Activated CD4-positive, alpha-beta T cell treated with anti-CD3 and anti-CD28 coated beads for 36 hours (primary cell): ENCODE results near the gene CTNNA2. TPM values are rescaled to one million over a fixed set of nuclear protein-coding genes. Genes with fewer than 3 reads are reported as not detected.

Experiments
- ATAC-seq: fragments of 200-7000 bp; cut with Tn5 transposase; one replicate; pipeline ENCODE4 v1.10.0; 2021; ENCODE audit warnings: mild to moderate bottlenecking, moderate library complexity
- CTCF ChIA-PET: fragments of 350-600 bp; sonication (Branson Sonifier 250); formaldehyde crosslinking; loops from one replicate; lab custom pipeline; 2021; ENCODE audit warnings: antibody characterized with exemption; lab: Charles Lee
- POLR2A ChIA-PET: fragments of 350-600 bp; sonication (Branson Sonifier 250); formaldehyde crosslinking; loops from one replicate; lab custom pipeline; 2021; ENCODE audit warnings: antibody characterized with exemption, inconsistent platforms; lab: Charles Lee
- DNase-seq: peaks from one replicate; pipeline ENCODE4 v3.0.0-alpha.2; 2020
- H3K27ac Mint-ChIP-seq: one replicate; pipeline ENCODE4 v1.8.0; 2021; ENCODE audit warnings: mixed read lengths
- H3K27me3 Mint-ChIP-seq: one replicate; pipeline ENCODE4 v1.8.0; 2021; ENCODE audit warnings: mixed read lengths
- H3K36me3 Mint-ChIP-seq: one replicate; pipeline ENCODE4 v1.8.0; 2021; ENCODE audit warnings: low read depth, mixed read lengths
- H3K4me1 Mint-ChIP-seq: one replicate; pipeline ENCODE4 v1.8.0; 2021; ENCODE audit warnings: mixed read lengths
- H3K4me3 Mint-ChIP-seq: one replicate; pipeline ENCODE4 v1.8.0; 2021; ENCODE audit warnings: mild to moderate bottlenecking, moderate library complexity, mixed read lengths
- H3K9me3 Mint-ChIP-seq: one replicate; pipeline ENCODE4 v1.8.0; 2021; ENCODE audit warnings: low read depth, mixed read lengths
- intact Hi-C, 2 experiments: fragments of 100-400 bp; cut with DNase I in 1 of 2; cut with micrococcal nuclease in 1 of 2; formaldehyde crosslinking; loops; one replicate each; pipeline versions ENCODE4 v1.14.2 to v1.15.1; 2022 to 2024; cut with DNase I, micrococcal nuclease
- total RNA-seq, 2 experiments: library from RNA; stranded (reverse); gene quantifications; one replicate each; pipeline ENCODE4 v1.2.3, GENCODE V29; 2021

Gene CTNNA2
- total RNA-seq, 2 experiments from 2014 or later: not detected

GRCh38 chr2:80112790-80113189 lies 599.9 kb downstream of the CTNNA2 start:
- H3K4me1 Mint-ChIP-seq: no peaks in the 10 kb centered on the region
- intact Hi-C loops: no loop called here

GRCh38 chr2:80113399-80113798 lies 600.5 kb downstream of the CTNNA2 start:
- Mint-ChIP-seq H3K9me3 (peaks cover 10% of the 10 kb centered on the region), H3K27me3 (no peaks in the 10 kb centered on the region), H3K4me1 (no peaks in the 10 kb centered on the region), H3K27ac (no peak overlapping the region), H3K4me3 (no peak overlapping the region), H3K36me3 (no peaks in the 10 kb centered on the region)
- ChIA-PET POLR2A (no interaction called here), CTCF (no interaction called here)
- intact Hi-C loops: no loop called here
- ATAC-seq (no peak), DNase-seq (no peak)

More at GRCh38 chr2:80112790-80113189, 599.9 kb downstream of the CTNNA2 start:
- H3K27ac Mint-ChIP-seq: no peak overlapping the region
- CTCF ChIA-PET: no interaction called here
- DNase-seq (no peak), ATAC-seq (no peak)
- no peaks in the 10 kb centered on the region for H3K36me3 Mint-ChIP-seq
- no peaks in the 10 kb centered on the region for H3K27me3 Mint-ChIP-seq
- POLR2A ChIA-PET: no interaction called here
- peaks cover 10% of the 10 kb centered on the region for H3K9me3 Mint-ChIP-seq
- no peak overlapping the region for H3K4me3 Mint-ChIP-seq

- Mint-ChIP-seq H3K9me3 (peaks cover 6% of the 10 kb centered on the region), H3K4me3 (no peak overlapping the region), H3K27ac (no peak overlapping the region), H3K27me3 (no peaks in the 10 kb centered on the region), H3K4me1 (no peaks in the 10 kb centered on the region), H3K36me3 (no peaks in the 10 kb centered on the region)
- intact Hi-C loops: no loop called here
- DNase-seq: no peak
- CTCF ChIA-PET: no interaction called here
- POLR2A ChIA-PET: no interaction called here
- ATAC-seq: no peak
These were observed 602.0 kb downstream of the CTNNA2 start for GRCh38 chr2:80114812-80115211.

- intact Hi-C loops: no loop called here
- H3K9me3 Mint-ChIP-seq: no peaks in the 10 kb centered on the region
- no peak for ATAC-seq
- no peaks in the 10 kb centered on the region for H3K4me1 Mint-ChIP-seq
- no peak overlapping the region for H3K4me3 Mint-ChIP-seq
- H3K27me3 Mint-ChIP-seq: no peaks in the 10 kb centered on the region
- H3K27ac Mint-ChIP-seq: no peak overlapping the region
- CTCF ChIA-PET: no interaction called here
- DNase-seq: no peak
- no peaks in the 10 kb centered on the region for H3K36me3 Mint-ChIP-seq
- POLR2A ChIA-PET: no interaction called here
These were observed 604.5 kb downstream of the CTNNA2 start for GRCh38 chr2:80117401-80117800.

- POLR2A ChIA-PET: no interaction called here
- Mint-ChIP-seq H3K27ac (no peak overlapping the region), H3K9me3 (no peaks in the 10 kb centered on the region), H3K27me3 (no peaks in the 10 kb centered on the region), H3K4me1 (no peaks in the 10 kb centered on the region), H3K4me3 (no peak overlapping the region), H3K36me3 (no peaks in the 10 kb centered on the region)
- no peak for DNase-seq
- CTCF ChIA-PET: no interaction called here
- ATAC-seq: no peak
- intact Hi-C loops: no loop called here
These were observed 608.0 kb downstream of the CTNNA2 start for GRCh38 chr2:80120866-80121265.

- ChIA-PET POLR2A (no interaction called here), CTCF (no interaction called here)
- no peak for ATAC-seq
- H3K4me3 Mint-ChIP-seq: no peak overlapping the region
- H3K4me1 Mint-ChIP-seq: no peaks in the 10 kb centered on the region
- no peaks in the 10 kb centered on the region for H3K27me3 Mint-ChIP-seq
- no peak overlapping the region for H3K27ac Mint-ChIP-seq
- H3K36me3 Mint-ChIP-seq: no peaks in the 10 kb centered on the region
- intact Hi-C loops: no loop called here
- DNase-seq: no peak
- H3K9me3 Mint-ChIP-seq: no peaks in the 10 kb centered on the region
These were observed 609.8 kb downstream of the CTNNA2 start for GRCh38 chr2:80122675-80123074.

- ChIA-PET CTCF (no interaction called here), POLR2A (no interaction called here)
- H3K4me3 Mint-ChIP-seq: no peak overlapping the region
- intact Hi-C loops: no loop called here
- ATAC-seq (no peak), DNase-seq (no peak)
- H3K36me3 Mint-ChIP-seq: no peaks in the 10 kb centered on the region
- peaks cover 3% of the 10 kb centered on the region for H3K9me3 Mint-ChIP-seq
- no peaks in the 10 kb centered on the region for H3K4me1 Mint-ChIP-seq
- no peak overlapping the region for H3K27ac Mint-ChIP-seq
- H3K27me3 Mint-ChIP-seq: no peaks in the 10 kb centered on the region
These were observed 613.8 kb downstream of the CTNNA2 start for GRCh38 chr2:80126596-80127189.

- H3K27me3 Mint-ChIP-seq: no peaks in the 10 kb centered on the region
- POLR2A ChIA-PET: no interaction called here
These were observed 615.2 kb downstream of the CTNNA2 start for GRCh38 chr2:80128080-80128479.

GRCh38 chr2:80132281-80132680 lies 619.4 kb downstream of the CTNNA2 start:
- ATAC-seq (no peak), DNase-seq (no peak)
- no peak overlapping the region for H3K4me3 Mint-ChIP-seq
- intact Hi-C loops: no loop called here
- no peaks in the 10 kb centered on the region for H3K27me3 Mint-ChIP-seq
- H3K36me3 Mint-ChIP-seq: no peaks in the 10 kb centered on the region
- no peak overlapping the region for H3K27ac Mint-ChIP-seq
- POLR2A ChIA-PET: no interaction called here
- H3K9me3 Mint-ChIP-seq: peaks cover 5% of the 10 kb centered on the region
- H3K4me1 Mint-ChIP-seq: no peaks in the 10 kb centered on the region
- CTCF ChIA-PET: no interaction called here

More at GRCh38 chr2:80128080-80128479, 615.2 kb downstream of the CTNNA2 start:
- CTCF ChIA-PET: no interaction called here
- DNase-seq (no peak), ATAC-seq (no peak)
- Mint-ChIP-seq H3K9me3 (peaks cover 3% of the 10 kb centered on the region), H3K36me3 (no peaks in the 10 kb centered on the region), H3K4me3 (no peak overlapping the region), H3K4me1 (no peaks in the 10 kb centered on the region), H3K27ac (no peak overlapping the region)
- intact Hi-C loops: no loop called here

GRCh38 chr2:80135001-80135400 lies 622.1 kb downstream of the CTNNA2 start:
- ATAC-seq: no peak
- POLR2A ChIA-PET: no interaction called here
- H3K4me3 Mint-ChIP-seq: no peak overlapping the region
- H3K27me3 Mint-ChIP-seq: no peaks in the 10 kb centered on the region
- CTCF ChIA-PET: no interaction called here
- DNase-seq: no peak
- peaks cover 2% of the 10 kb centered on the region for H3K9me3 Mint-ChIP-seq
- no peaks in the 10 kb centered on the region for H3K4me1 Mint-ChIP-seq
- no peak overlapping the region for H3K27ac Mint-ChIP-seq
- intact Hi-C loops: no loop called here
- H3K36me3 Mint-ChIP-seq: no peaks in the 10 kb centered on the region

GRCh38 chr2:80136338-80136737 lies 623.5 kb downstream of the CTNNA2 start:
- POLR2A ChIA-PET: no interaction called here

GRCh38 chr2:80139001-80139400 lies 626.1 kb downstream of the CTNNA2 start:
- ATAC-seq (no peak), DNase-seq (no peak)
- ChIA-PET POLR2A (no interaction called here), CTCF (no interaction called here)
- Mint-ChIP-seq H3K27ac (no peak overlapping the region), H3K36me3 (no peaks in the 10 kb centered on the region), H3K4me1 (no peaks in the 10 kb centered on the region), H3K27me3 (no peaks in the 10 kb centered on the region), H3K9me3 (peaks cover 2% of the 10 kb centered on the region), H3K4me3 (no peak overlapping the region)
- intact Hi-C loops: no loop called here

More at GRCh38 chr2:80136338-80136737, 623.5 kb downstream of the CTNNA2 start:
- Mint-ChIP-seq H3K27ac (no peak overlapping the region), H3K4me1 (no peaks in the 10 kb centered on the region), H3K36me3 (no peaks in the 10 kb centered on the region), H3K9me3 (peaks cover 2% of the 10 kb centered on the region), H3K27me3 (no peaks in the 10 kb centered on the region), H3K4me3 (no peak overlapping the region)
- CTCF ChIA-PET: no interaction called here
- no peak for ATAC-seq
- DNase-seq: no peak
- intact Hi-C loops: no loop called here
